HCT116 (cell line): ENCODE measurements around the gene AGFG2. TPM values are rescaled to one million over a fixed set of nuclear protein-coding genes. Genes with fewer than 3 reads are reported as not detected.

Experiments used
- ATAC-seq: fragments of 200-7000 bp; cut with Tn5 transposase; 2 replicates; pipeline ENCODE4 v1.9.1; 2020; ENCODE audit warnings: mild to moderate bottlenecking, moderate library complexity
- BruUV-seq: library from RNA; stranded (reverse); fragments of 400-500 nt; replicated peaks from 2 replicates; lab custom pipeline; 2021; lab: Mats Ljungman, UMichigan
- CTCF ChIA-PET: fragments of 300-600 bp; sonication (Branson Sonifier 250); formaldehyde crosslinking; loops from one replicate; lab custom pipeline; 2021; ENCODE audit warnings: antibody characterized with exemption; lab: Charles Lee
- POLR2A ChIA-PET: fragments of 300-600, 350-600 bp; sonication (Branson Sonifier 250); formaldehyde crosslinking; loops from one replicate; lab custom pipeline; 2021; ENCODE audit warnings: antibody characterized with exemption; lab: Charles Lee
- RAD21 ChIA-PET, 2 experiments: fragments of 300-600 bp; sonication (Branson Sonifier 250); formaldehyde crosslinking; loops; one replicate each; lab custom pipeline; 2023; ENCODE audit warnings: low total read pairs in 2 of 2; ENCODE audit not compliant: uncharacterized antibody in 2 of 2, unreplicated experiment in 2 of 2, low non-redundant PET in 1 of 2; lab: Charles Lee
- DNase-seq: peaks from one replicate; pipeline ENCODE4 v3.0.0-alpha.2; 2010; ENCODE audit warnings: low read depth, low spot score
- H2AFZ ChIP-seq: fragments of 200-600 bp; shearing (Covaris generic), sonication (generic); 2 replicates; pipeline ENCODE4 v1.6.1; 2017; ENCODE audit warnings: low read depth, mixed run types, mixed read lengths, antibody characterized with exemption, low read length; ENCODE audit not compliant: poor library complexity, severe bottlenecking
- H3K27ac ChIP-seq: 2 replicates; pipeline ENCODE4 v1.5.1; 2012; ENCODE audit warnings: low read depth, low read length
- H3K27me3 ChIP-seq: fragments of 200-600 bp; sonication (generic); 2 replicates; pipeline ENCODE4 v1.6.1; 2016; ENCODE audit warnings: mixed run types, low read length, mixed read lengths; ENCODE audit not compliant: insufficient read depth
- H3K36me3 ChIP-seq, 2 experiments: fragments of 200-500 bp in 1 of 2; fragments of 200-600 bp in 1 of 2; sonication (Bioruptor generic) in 1 of 2; sonication (generic) in 1 of 2; 2 replicates each; pipeline versions ENCODE4 v1.5.1 to v1.6.1; 2014 to 2016; ENCODE audit warnings: low read length in 2 of 2, inconsistent platforms in 1 of 2, mixed read lengths in 1 of 2, mixed run types in 1 of 2; ENCODE audit not compliant: insufficient read depth in 2 of 2, control insufficient read depth in 1 of 2
- H3K4me1 ChIP-seq, 2 experiments: fragments of 200-600 bp in 1 of 2; sonication (generic) in 1 of 2; 2 replicates each; pipeline versions ENCODE4 v1.5.1 to v1.6.1; 2012 to 2017; ENCODE audit warnings: low read length in 2 of 2, inconsistent platforms in 1 of 2, mild to moderate bottlenecking in 1 of 2, mixed read lengths in 1 of 2, mixed run types in 1 of 2, moderate library complexity in 1 of 2; ENCODE audit not compliant: insufficient read depth in 2 of 2, control insufficient read depth in 1 of 2
- H3K4me2 ChIP-seq: fragments of 200-600 bp; sonication (generic); 2 replicates; pipeline ENCODE4 v1.6.1; 2017; ENCODE audit warnings: mixed run types, low read length, mixed read lengths
- H3K4me3 ChIP-seq, 2 experiments: fragments of 200-600 bp in 1 of 2; sonication (generic) in 1 of 2; replicated peaks in 1 of 2; 2 replicates each; pipeline ENCODE4 v1.5.1; 2011 to 2016; ENCODE audit warnings: low read length in 2 of 2, control low read depth in 1 of 2, low read depth in 1 of 2, mild to moderate bottlenecking in 1 of 2, mixed read lengths in 1 of 2, mixed run types in 1 of 2
- H3K79me2 ChIP-seq: fragments of 200-600 bp; sonication (generic); 2 replicates; pipeline ENCODE4 v1.6.1; 2017; ENCODE audit warnings: mild to moderate bottlenecking, mixed run types, low read length, moderate library complexity, mixed read lengths; ENCODE audit not compliant: insufficient read depth
- H3K9ac ChIP-seq: fragments of 200-600 bp; sonication (generic); 2 replicates; pipeline ENCODE4 v1.6.1; 2016; ENCODE audit warnings: low read length, mixed read lengths
- H3K9me2 ChIP-seq: fragments of 200-600 bp; sonication (generic), shearing (Covaris generic); 2 replicates; pipeline ENCODE4 v1.6.1; 2017; ENCODE audit warnings: mixed run types, mild to moderate bottlenecking, moderate library complexity; ENCODE audit not compliant: insufficient read depth
- H3K9me3 ChIP-seq, 2 experiments: fragments of 200-500 bp in 1 of 2; fragments of 200-600 bp in 1 of 2; sonication (Bioruptor generic) in 1 of 2; sonication (generic) in 1 of 2; 2 replicates each; pipeline ENCODE4 v1.6.1; 2014 to 2017; ENCODE audit warnings: low read length in 2 of 2, mixed read lengths in 2 of 2, inconsistent platforms in 1 of 2, low read depth in 1 of 2, mild to moderate bottlenecking in 1 of 2, mixed run types in 1 of 2, moderate library complexity in 1 of 2; ENCODE audit not compliant: control insufficient read depth in 1 of 2, insufficient read depth in 1 of 2
- H4K20me1 ChIP-seq: fragments of 200-600 bp; sonication (generic), shearing (Covaris generic); 2 replicates; pipeline ENCODE4 v1.6.1; 2017; ENCODE audit warnings: mixed run types, mild to moderate bottlenecking, moderate library complexity; ENCODE audit not compliant: insufficient read depth
- CEBPB ChIP-seq: IDR thresholded peaks from 2 replicates; pipeline ENCODE4 v1.6.1; 2012; ENCODE audit warnings: low read depth
- EZH2 ChIP-seq: fragments of 200-600 bp; sonication (generic); IDR thresholded peaks from 2 replicates; pipeline ENCODE4 v1.6.1; 2017; ENCODE audit warnings: antibody characterized with exemption, mixed run types
- RAD21 ChIP-seq: IDR thresholded peaks from 2 replicates; pipeline ENCODE4 v1.6.1; 2012; ENCODE audit warnings: low read depth, mild to moderate bottlenecking
- REST ChIP-seq: IDR thresholded peaks from 2 replicates; pipeline ENCODE4 v1.6.1; 2012; ENCODE audit warnings: low read depth
- SP1 ChIP-seq: IDR thresholded peaks from 2 replicates; pipeline ENCODE4 v1.6.1; 2012; ENCODE audit warnings: low read depth
- SRF ChIP-seq: IDR thresholded peaks from 2 replicates; pipeline ENCODE4 v1.6.1; 2012; ENCODE audit warnings: low read depth
- ZBTB33 ChIP-seq: IDR thresholded peaks from 2 replicates; pipeline ENCODE4 v1.6.1; 2011; ENCODE audit warnings: mild to moderate bottlenecking, low read length, moderate library complexity; ENCODE audit not compliant: insufficient replicate concordance; ENCODE audit errors: extremely low read depth
- ZNF274 ChIP-seq: fragments of 200-500 bp; sonication (Bioruptor generic); IDR thresholded peaks from 2 replicates; pipeline ENCODE4 v1.6.1; 2014; ENCODE audit warnings: mild to moderate bottlenecking, low read depth, low read length, inconsistent platforms
- intact Hi-C: fragments of 100-400 bp; cut with micrococcal nuclease; formaldehyde crosslinking; loops from 2 replicates; pipeline ENCODE4 v1.10.0; 2022
- total RNA-seq: library from RNA; stranded (reverse); gene quantifications from one replicate; pipeline ENCODE4 v1.2.1, GENCODE V29; 2021; ENCODE audit not compliant: unreplicated experiment

Gene AGFG2
- total RNA-seq, 1 experiment from 2014 or later = 14.0 TPM

GRCh38 chr7:100506356-100506923 is 32.6 kb upstream of the AGFG2 start:
- no peak for TF ChIP-seq SRF
- no peak overlapping the region for H3K9ac ChIP-seq
- H3K27me3 ChIP-seq = no peaks in the 10 kb centered on the region
- no peak overlapping the region for H3K27ac ChIP-seq
- H2AFZ ChIP-seq = no peak overlapping the region
- ATAC-seq = no peak
- no peaks in the 10 kb centered on the region for H3K9me2 ChIP-seq
- H3K4me3 ChIP-seq = no peak overlapping the region
- no peak overlapping the region for H3K4me2 ChIP-seq
- H3K4me1 ChIP-seq = peaks cover 29 to 61% of the 10 kb centered on the region in 2 experiments
- POLR2A ChIA-PET = no interaction called here
- no peaks in the 10 kb centered on the region for H3K9me3 ChIP-seq
- intact Hi-C loops = no loop called here
- H4K20me1 ChIP-seq = no peaks in the 10 kb centered on the region
- H3K36me3 ChIP-seq = no peaks in the 10 kb centered on the region
- RAD21 ChIA-PET = no interaction called here
- BruUV-seq = no TSS peak
- no peak for DNase-seq
- no peaks in the 10 kb centered on the region for H3K79me2 ChIP-seq
- CTCF ChIA-PET = interaction anchor here (0.9 kb wide), 1 partner anchor 24 kb away, joined by 4 read pairs; no protein-coding TSS in a partner anchor

- Histone ChIP-seq H3K27me3 (no peaks in the 10 kb centered on the region), H3K9ac (no peak overlapping the region), H3K4me1 (peaks cover 9 to 37% of the 10 kb centered on the region in 2 experiments; a peak in 3 of 4 replicates), H3K9me2 (no peaks in the 10 kb centered on the region), H4K20me1 (no peaks in the 10 kb centered on the region), H3K36me3 (no peaks in the 10 kb centered on the region), H2AFZ (no peak overlapping the region), H3K9me3 (no peaks in the 10 kb centered on the region), H3K4me3 (no peak overlapping the region), H3K79me2 (no peaks in the 10 kb centered on the region), H3K27ac (no peak overlapping the region), H3K4me2 (no peak overlapping the region)
- ChIA-PET RAD21 (no interaction called here), POLR2A (no interaction called here), CTCF (no interaction called here)
- intact Hi-C loops = no loop called here
- DNase-seq (no peak), ATAC-seq (no peak)
- no TSS peak for BruUV-seq
- no peak for TF ChIP-seq CEBPB
- TF ChIP-seq REST = no peak
- no peak for TF ChIP-seq EZH2
- TF ChIP-seq SP1 = no peak
- TF ChIP-seq RAD21 = no peak
- TF ChIP-seq ZBTB33 = no peak
- no peak for TF ChIP-seq ZNF274
These were observed 29.8 kb upstream of the AGFG2 start for GRCh38 chr7:100509231-100509630.
